Omental fat pad (tissue), 4 donors: ENCODE data around the gene C11orf24. TPM values are rescaled to one million over a fixed set of nuclear protein-coding genes. Genes with fewer than 3 reads are reported as not detected.

ENCODE experiments used
- ATAC-seq: fragments of 150-250 bp; one replicate; pipeline ENCODE4 v1.9.1; 2016; ENCODE audit warnings: mild to moderate bottlenecking, moderate library complexity; ENCODE audit not compliant: low FRiP score
- DNase-seq: peaks from one replicate; pipeline ENCODE4 v3.0.0-alpha.2; 2019; ENCODE audit warnings: low spot score
- total RNA-seq, 4 donors: library from RNA; depleted of rRNA; stranded (reverse); fragments of >200 nt; gene quantifications; one replicate each; pipeline ENCODE4 v1.1.0, GENCODE V29; 2016
- TF ChIP-seq, protein P1 (sequence below), 3 donors: fragments of 450-650 bp; IDR thresholded peaks; one replicate each; pipeline ENCODE4 v1.5.1; 2016 to 2017; ENCODE audit warnings: antibody characterized with exemption in 3 of 3, mild to moderate bottlenecking in 3 of 3, moderate library complexity in 2 of 3

C11orf24 gene
- total RNA-seq, 4 donors from 2014 or later = 16.4 to 31.2 (median 23.8) TPM

DNA sequence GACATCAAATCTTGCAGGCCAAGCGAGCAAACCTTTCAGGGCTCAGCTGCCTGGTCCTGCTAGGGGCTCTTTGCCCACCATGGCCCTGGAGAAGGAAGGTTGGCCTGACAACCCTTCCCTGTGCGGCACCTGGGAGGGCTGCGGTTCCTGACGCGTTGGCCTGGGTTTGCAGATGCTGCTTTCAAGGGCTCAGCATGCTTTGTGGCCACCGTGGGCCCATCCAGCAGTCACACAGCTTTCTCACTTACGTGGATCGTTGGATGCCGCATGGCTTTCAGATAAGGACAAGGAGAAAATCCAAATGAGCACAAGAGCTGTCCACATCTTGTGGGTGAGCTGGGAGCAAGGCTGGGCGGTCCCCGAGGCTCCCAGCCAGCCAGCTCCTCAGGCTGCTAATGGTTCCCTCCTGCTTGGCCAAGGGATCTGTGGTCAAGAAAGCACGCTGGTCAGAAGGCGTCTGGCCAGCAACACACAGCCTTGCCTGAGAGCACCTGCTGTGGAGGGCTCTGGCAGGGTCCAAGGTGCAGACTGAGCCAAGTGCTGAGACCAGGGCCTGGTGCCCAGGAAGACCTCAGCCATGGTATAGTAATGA, 8.2 kb downstream of the C11orf24 start:
- ATAC-seq = no peak
- DNase-seq = no peak
- TF ChIP-seq, protein P1, sequence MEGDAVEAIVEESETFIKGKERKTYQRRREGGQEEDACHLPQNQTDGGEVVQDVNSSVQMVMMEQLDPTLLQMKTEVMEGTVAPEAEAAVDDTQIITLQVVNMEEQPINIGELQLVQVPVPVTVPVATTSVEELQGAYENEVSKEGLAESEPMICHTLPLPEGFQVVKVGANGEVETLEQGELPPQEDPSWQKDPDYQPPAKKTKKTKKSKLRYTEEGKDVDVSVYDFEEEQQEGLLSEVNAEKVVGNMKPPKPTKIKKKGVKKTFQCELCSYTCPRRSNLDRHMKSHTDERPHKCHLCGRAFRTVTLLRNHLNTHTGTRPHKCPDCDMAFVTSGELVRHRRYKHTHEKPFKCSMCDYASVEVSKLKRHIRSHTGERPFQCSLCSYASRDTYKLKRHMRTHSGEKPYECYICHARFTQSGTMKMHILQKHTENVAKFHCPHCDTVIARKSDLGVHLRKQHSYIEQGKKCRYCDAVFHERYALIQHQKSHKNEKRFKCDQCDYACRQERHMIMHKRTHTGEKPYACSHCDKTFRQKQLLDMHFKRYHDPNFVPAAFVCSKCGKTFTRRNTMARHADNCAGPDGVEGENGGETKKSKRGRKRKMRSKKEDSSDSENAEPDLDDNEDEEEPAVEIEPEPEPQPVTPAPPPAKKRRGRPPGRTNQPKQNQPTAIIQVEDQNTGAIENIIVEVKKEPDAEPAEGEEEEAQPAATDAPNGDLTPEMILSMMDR (IDR thresholded peaks at IDR 0.05) = no peak

DNA sequence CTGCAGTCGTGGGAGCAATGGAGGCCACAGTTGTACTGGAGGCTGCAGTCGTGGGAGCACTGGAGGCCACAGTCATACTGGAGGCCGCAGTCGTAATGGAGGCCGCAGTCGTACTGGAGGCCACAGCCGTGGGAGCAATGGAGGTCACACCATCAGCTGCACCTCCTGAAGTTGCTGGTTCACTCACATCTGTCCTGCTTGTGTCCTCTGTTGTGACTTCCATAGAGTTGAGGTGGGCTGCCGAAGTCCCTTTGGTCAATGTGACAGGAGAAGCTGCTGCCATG, 9.3 kb downstream of the C11orf24 start:
- DNase-seq (no peak), ATAC-seq (no peak)
- TF ChIP-seq, protein P1 (IDR thresholded peaks at IDR 0.05) = no peak

DNA sequence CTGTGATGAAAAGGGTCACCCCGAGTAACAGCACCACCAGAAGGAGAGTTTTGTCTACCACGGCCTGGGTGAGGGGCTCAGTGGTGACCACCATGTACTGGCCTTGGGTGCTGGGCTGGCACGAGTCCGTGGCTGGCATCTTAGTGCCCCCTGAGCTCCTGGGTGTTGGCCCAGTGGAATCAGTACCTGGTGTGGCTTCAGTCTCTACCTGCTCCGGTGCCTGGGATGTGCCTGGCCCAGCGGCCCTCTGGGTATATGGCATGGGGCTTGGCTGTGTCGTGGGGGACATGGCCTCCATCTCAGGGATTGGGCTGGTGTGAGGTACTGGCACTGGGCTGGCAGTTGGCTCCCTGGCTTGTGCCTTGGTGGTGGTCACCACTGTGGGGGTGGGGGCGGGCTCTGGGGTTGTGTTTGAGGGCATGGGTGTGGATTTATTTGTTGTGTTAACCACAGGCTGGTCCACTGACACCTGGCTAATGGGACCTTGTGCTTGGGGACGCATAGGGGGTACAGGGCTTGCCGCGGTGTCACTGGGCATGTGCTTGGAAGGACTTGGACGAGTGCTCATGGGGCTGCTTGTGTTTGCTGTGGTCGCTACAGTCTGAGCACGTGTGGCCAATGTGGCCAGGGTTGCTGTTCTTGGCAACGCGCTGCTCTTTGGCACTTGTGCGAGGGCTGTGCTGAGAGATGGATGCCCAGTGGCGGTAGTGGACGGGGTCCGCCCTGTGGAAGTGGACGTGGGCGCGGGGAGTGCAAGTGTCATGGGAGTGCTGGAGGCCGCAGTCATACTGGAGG, 9.8 kb downstream of the C11orf24 start:
- no peak for DNase-seq
- TF ChIP-seq, protein P1 (IDR thresholded peaks at IDR 0.05) = no peak

DNA sequence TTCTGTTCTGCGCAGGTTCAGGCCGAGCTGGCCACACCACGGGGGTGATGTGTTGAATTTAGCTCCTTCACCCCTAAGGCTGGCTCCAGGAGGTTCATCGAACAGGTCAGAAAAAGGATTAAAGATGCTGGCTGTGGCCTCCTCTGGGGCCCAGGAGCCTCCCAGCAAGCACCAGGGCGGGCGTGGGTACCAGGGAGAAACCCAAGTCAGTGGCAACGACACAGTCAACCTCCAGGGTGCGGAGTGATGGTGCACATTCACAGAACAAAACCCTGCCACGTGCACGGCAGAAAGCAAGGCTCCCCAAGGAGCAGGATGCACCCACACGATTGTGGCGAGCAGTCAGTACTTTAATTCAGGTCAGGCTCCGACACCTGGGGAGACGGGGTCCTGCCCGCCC, 10.8 kb downstream of the C11orf24 start:
- ATAC-seq (no peak), DNase-seq (no peak)
- TF ChIP-seq, protein P1 (IDR thresholded peaks at IDR 0.05) = no peak

More for the DNA sequence above, 9.8 kb downstream of the C11orf24 start:
- no peak for ATAC-seq

DNA sequence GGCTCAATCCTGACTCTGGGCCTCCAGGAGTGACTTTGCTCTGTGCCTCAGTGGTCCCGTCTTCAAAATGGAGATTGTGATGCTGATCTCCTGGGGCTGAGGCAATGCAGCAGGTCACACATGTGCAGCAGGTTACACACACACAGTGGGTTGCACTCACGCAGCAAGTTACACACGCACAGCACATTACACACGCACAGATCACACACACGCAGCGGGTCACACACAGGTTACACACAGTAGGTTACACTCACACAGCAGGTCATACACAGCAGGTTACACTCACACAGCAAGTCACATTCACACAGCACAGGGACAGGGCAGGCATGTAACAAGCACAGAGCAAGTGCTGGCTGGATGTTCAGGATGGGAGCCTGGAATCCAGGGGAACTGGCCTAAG, 11.3 kb downstream of the C11orf24 start:
- DNase-seq = no peak
- no peak for ATAC-seq
- TF ChIP-seq, protein P1 (IDR thresholded peaks at IDR 0.05) = no peak

DNA sequence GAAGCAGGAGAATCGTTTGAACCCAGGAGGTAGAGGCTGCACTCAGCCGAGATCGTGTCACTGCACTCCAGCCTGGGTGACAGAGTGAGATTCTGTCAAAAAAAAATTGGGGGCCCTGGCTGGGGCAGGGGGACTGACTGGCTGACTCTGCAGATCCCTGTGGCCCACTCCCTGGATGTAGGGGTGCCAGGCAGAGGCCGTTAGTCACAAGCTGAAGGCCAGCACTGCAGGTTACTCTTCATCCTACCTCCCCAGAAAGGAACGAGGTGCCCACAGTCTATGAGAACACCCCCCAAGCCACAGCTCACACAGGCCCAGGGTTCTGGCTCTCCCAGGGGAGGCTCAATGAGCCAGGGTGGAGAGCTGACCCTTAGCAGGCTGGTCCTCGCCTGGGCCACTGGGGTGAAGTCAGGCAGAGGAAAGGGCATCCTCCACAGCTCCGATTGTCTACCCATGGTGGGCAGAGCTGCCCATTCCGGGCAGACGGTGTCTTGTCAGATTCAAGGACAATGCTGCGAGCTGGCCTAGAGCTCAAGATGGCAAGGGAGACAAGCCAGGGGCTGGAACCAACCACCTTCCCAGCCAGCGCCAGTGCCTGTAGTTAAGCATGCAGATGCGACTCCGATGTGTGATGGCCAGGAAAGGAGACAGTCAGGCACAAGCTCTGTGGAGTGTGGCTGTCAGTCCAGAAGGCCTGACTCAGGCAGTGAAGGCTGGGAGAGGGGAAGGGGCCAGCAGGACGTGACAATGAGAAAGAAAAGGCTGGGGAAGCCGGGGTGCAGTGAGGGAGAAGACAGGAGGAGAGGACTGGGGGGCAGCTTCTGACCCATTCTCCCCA, 12.4 kb downstream of the C11orf24 start:
- TF ChIP-seq, protein P1 (IDR thresholded peaks at IDR 0.05) = no peak
- DNase-seq = no peak
- no peak for ATAC-seq
